B cell (primary cell): Measurements from ENCODE around the gene MT1G. TPM values are rescaled to one million over a fixed set of nuclear protein-coding genes. Genes with fewer than 3 reads are reported as not detected.

Experiments
- ATAC-seq: fragments of 200-7000 bp; cut with Tn5 transposase; one replicate; pipeline ENCODE4 v1.10.0; 2021; ENCODE audit warnings: low read depth, mild to moderate bottlenecking, moderate number of reproducible peaks, moderate library complexity
- CTCF ChIA-PET: fragments of 350-600 bp; sonication (Branson Sonifier 250); formaldehyde crosslinking; loops from one replicate; lab custom pipeline; 2021; ENCODE audit warnings: antibody characterized with exemption, inconsistent platforms; lab: Charles Lee
- POLR2A ChIA-PET: fragments of 350-600 bp; sonication (Branson Sonifier 250); formaldehyde crosslinking; loops from one replicate; lab custom pipeline; 2021; ENCODE audit warnings: antibody characterized with exemption; lab: Charles Lee
- DNase-seq: peaks from one replicate; pipeline ENCODE4 v3.0.0; 2013
- H2AFZ ChIP-seq: 2 replicates; pipeline ENCODE4 v1.6.1; 2012; ENCODE audit warnings: mild to moderate bottlenecking, low read depth, low read length; ENCODE audit not compliant: insufficient read depth, poor library complexity, severe bottlenecking
- H3K27ac ChIP-seq, 2 donors: 1 replicate in 1 of 2; 2 replicates in 1 of 2; pipeline ENCODE4 v1.5.1; 2012 to 2013; ENCODE audit warnings: low read length in 2 of 2, mild to moderate bottlenecking in 2 of 2, moderate library complexity in 1 of 2
- H3K27me3 ChIP-seq, 4 experiments: fragments of 200-600 bp in 1 of 4; sonication (generic) in 1 of 4; replicated peaks in 1 of 4; 1 replicate in 2 of 4; 2 replicates in 2 of 4; pipeline versions ENCODE4 v1.6.1 to v1.7.0; 2013 to 2016; ENCODE audit warnings: low read length in 3 of 4, mild to moderate bottlenecking in 2 of 4, mixed read lengths in 1 of 4, moderate library complexity in 1 of 4; ENCODE audit not compliant: insufficient read depth in 4 of 4, control insufficient read depth in 3 of 4; ENCODE audit errors: control extremely low read depth in 1 of 4
- H3K36me3 ChIP-seq, 2 experiments: replicated peaks in 1 of 2; 1 replicate in 1 of 2; 2 replicates in 1 of 2; pipeline versions ENCODE4 v1.6.1 to v1.7.1; 2013; ENCODE audit warnings: low read length in 1 of 2; ENCODE audit not compliant: insufficient read depth in 2 of 2, control insufficient read depth in 1 of 2; ENCODE audit errors: control extremely low read depth in 1 of 2, extremely low read depth in 1 of 2
- H3K4me1 ChIP-seq, 2 donors: fragments of 200-600 bp in 1 of 2; sonication (generic) in 1 of 2; 1 replicate in 1 of 2; 2 replicates in 1 of 2; pipeline versions ENCODE4 v1.5.1 to v1.6.1; 2013 to 2017; ENCODE audit warnings: low read length in 2 of 2; ENCODE audit not compliant: control insufficient read depth in 2 of 2, insufficient read depth in 2 of 2
- H3K4me2 ChIP-seq: replicated peaks from 2 replicates; pipeline ENCODE3; 2012; ENCODE audit warnings: mild to moderate bottlenecking, low read depth, low read length; ENCODE audit not compliant: poor library complexity, severe bottlenecking
- H3K4me3 ChIP-seq, 5 experiments: fragments of 200-600 bp in 1 of 5; sonication (generic) in 1 of 5; 1 replicate in 3 of 5; 2 replicates in 2 of 5; pipeline versions ENCODE4 v1.5.1 to v1.7.0; 2011 to 2016; ENCODE audit warnings: low read length in 4 of 5, mild to moderate bottlenecking in 4 of 5, low read depth in 2 of 5, control low read depth in 1 of 5, moderate library complexity in 1 of 5; ENCODE audit not compliant: insufficient read depth in 1 of 5; ENCODE audit errors: control extremely low read depth in 1 of 5, extremely low read depth in 1 of 5
- H3K79me2 ChIP-seq: fragments of 200-600 bp; sonication (generic); one replicate; pipeline ENCODE4 v1.6.0; 2016; ENCODE audit warnings: low read length; ENCODE audit not compliant: control insufficient read depth, insufficient read depth
- H3K9ac ChIP-seq: fragments of 200-600 bp; sonication (generic); 2 replicates; pipeline ENCODE4 v1.6.1; 2017; ENCODE audit warnings: mild to moderate bottlenecking, low read length, moderate library complexity
- H3K9me3 ChIP-seq, 3 donors: one replicate each; pipeline versions ENCODE4 v1.6.1 to v1.7.1; 2013; ENCODE audit warnings: low read length in 2 of 3; ENCODE audit not compliant: control insufficient read depth in 2 of 3, insufficient read depth in 1 of 3; ENCODE audit errors: control extremely low read depth in 1 of 3
- H4K20me1 ChIP-seq: 2 replicates; pipeline ENCODE4 v1.6.0; 2012; ENCODE audit warnings: mild to moderate bottlenecking, low read length; ENCODE audit not compliant: insufficient read depth, control insufficient read depth, poor library complexity, severe bottlenecking
- H3K27ac Mint-ChIP-seq: one replicate; pipeline ENCODE4 v1.8.0; 2021; ENCODE audit warnings: mixed read lengths
- H3K27me3 Mint-ChIP-seq: one replicate; pipeline ENCODE4 v1.8.0; 2021; ENCODE audit warnings: mixed read lengths
- H3K4me1 Mint-ChIP-seq: one replicate; pipeline ENCODE4 v1.8.0; 2021; ENCODE audit warnings: mixed read lengths
- H3K4me3 Mint-ChIP-seq: one replicate; pipeline ENCODE4 v1.8.0; 2021; ENCODE audit warnings: mixed read lengths
- H3K9me3 Mint-ChIP-seq: one replicate; pipeline ENCODE4 v1.8.0; 2022; ENCODE audit warnings: mixed read lengths; ENCODE audit not compliant: insufficient read depth
- CTCF ChIP-seq: fragments of 200-600 bp; IDR thresholded peaks from one replicate; pipeline ENCODE4 v1.8.0; 2022; ENCODE audit warnings: antibody characterized with exemption, mild to moderate bottlenecking
- EZH2 ChIP-seq: IDR thresholded peaks from 2 replicates; pipeline ENCODE4 v1.6.1; 2012; ENCODE audit warnings: borderline replicate concordance, low read depth, mild to moderate bottlenecking, moderate library complexity, low read length; ENCODE audit not compliant: insufficient read depth, poor library complexity, severe bottlenecking
- WGBS: methylation state at CpG from one replicate; pipeline ENCODE4 v1.1.5; 2013; ENCODE audit warnings: missing lambda C conversion rate; ENCODE audit not compliant: insufficient coverage; 5-methylcytosine and 5-hydroxymethylcytosine counted together
- intact Hi-C: fragments of 100-400 bp; cut with micrococcal nuclease; formaldehyde crosslinking; loops from one replicate; pipeline ENCODE4 v1.10.0; 2022
- polyA plus RNA-seq: library from polyadenylated mRNA; depleted of rRNA; stranded (reverse); fragments of >200 nt; gene quantifications from 2 replicates; pipeline ENCODE4 v1.2.3, GENCODE V29; 2012
- total RNA-seq, 2 donors: library from RNA; stranded (reverse); fragments of 120-200 nt in 1 of 2; gene quantifications; 1 replicate in 1 of 2; 2 replicates in 1 of 2; pipeline versions ENCODE4 v1.2.3 to v1.2.4, GENCODE V29; 2013 to 2022

Gene MT1G
- total and polyA plus RNA-seq, 2 donors (not counting 1 experiment from before 2014, with no cell fraction given) = not detected

DNA sequence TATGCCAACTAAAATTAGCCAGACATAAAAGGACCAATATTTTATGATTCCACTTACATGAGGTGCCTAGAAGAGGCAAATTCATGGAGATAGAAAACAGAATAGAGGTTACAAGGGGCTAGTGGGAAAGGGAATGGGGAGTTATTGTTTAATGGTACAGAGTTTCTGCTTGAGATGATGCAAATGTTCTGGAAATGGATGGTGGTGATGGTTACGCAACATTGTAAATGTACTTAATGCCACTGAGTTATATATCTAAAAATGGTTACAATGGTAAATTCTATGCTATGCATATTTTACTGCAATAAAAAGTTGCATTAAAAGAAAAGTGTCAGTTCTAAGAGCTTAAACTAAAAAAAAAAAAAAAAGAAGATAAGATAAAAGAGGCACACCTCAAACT, 32.3 kb upstream of the MT1G start:
- CTCF ChIA-PET = interaction anchor here (0.6 to 3.6 kb wide), 10 partner anchors 9 to 690 kb away, joined by 3 to 53 read pairs (median 18); partner anchors contain the start of genes MT1X and MT2A
- POLR2A ChIA-PET = no interaction called here
- Mint-ChIP-seq H3K9me3 (peaks cover 7% of the 10 kb centered on the region), H3K27me3 (peaks cover 3% of the 10 kb centered on the region), H3K4me1 (peaks cover 5% of the 10 kb centered on the region), H3K27ac (no peak overlapping the region), H3K4me3 (no peak overlapping the region)
- Histone ChIP-seq H3K4me3 (no peak overlapping the region), H4K20me1 (no peaks in the 10 kb centered on the region), H3K4me2 (no peak overlapping the region), H3K27ac (no peak overlapping the region), H3K36me3 (no peaks in the 10 kb centered on the region), H2AFZ (no peak overlapping the region), H3K9ac (no peak overlapping the region), H3K4me1 (peaks cover 0 to 4% of the 10 kb centered on the region in 2 donors), H3K27me3 (peaks cover 0 to 1% (median 0%) of the 10 kb centered on the region in 4 experiments), H3K9me3 (peaks cover 0 to 15% (median 3%) of the 10 kb centered on the region in 3 donors), H3K79me2 (no peaks in the 10 kb centered on the region)
- DNase-seq (no peak), ATAC-seq (no peak)
- intact Hi-C loops = loop anchor here (5.0 to 10.0 kb wide), 4 partner anchors 275 to 755 kb away; partner anchors contain the start of gene AMFR
- TF ChIP-seq EZH2 (no peak), CTCF (no peak)
- no CpG with 5 or more reads among the region's 1 CpG for WGBS

GRCh38 chr16:56697456-56698155, 29.7 kb upstream of the MT1G start:
- TF ChIP-seq CTCF (no peak), EZH2 (no peak)
- ATAC-seq (no peak), DNase-seq (no peak)
- H3K79me2 ChIP-seq = no peaks in the 10 kb centered on the region
- no peak overlapping the region for H3K27ac ChIP-seq
- H3K36me3 ChIP-seq = no peaks in the 10 kb centered on the region
- H3K27me3 Mint-ChIP-seq = peaks cover 5% of the 10 kb centered on the region
- CTCF ChIA-PET = interaction anchor here (0.6 to 0.7 kb wide), 2 partner anchors 24 to 30 kb away, joined by 3 read pairs; no protein-coding TSS in a partner anchor
- H4K20me1 ChIP-seq = no peaks in the 10 kb centered on the region
- no peak overlapping the region for H3K4me3 ChIP-seq
- WGBS = 91% methylated on average over 4 of the region's 5 CpGs
- peaks cover 7% of the 10 kb centered on the region for H3K9me3 Mint-ChIP-seq
- H3K27me3 ChIP-seq = peaks cover 0 to 2% (median 0%) of the 10 kb centered on the region in 4 experiments
- H3K9me3 ChIP-seq = peaks cover 0 to 18% (median 3%) of the 10 kb centered on the region in 3 donors
- POLR2A ChIA-PET = no interaction called here
- H2AFZ ChIP-seq = no peak overlapping the region
- no peak overlapping the region for H3K9ac ChIP-seq
- no peak overlapping the region for H3K4me3 Mint-ChIP-seq
- intact Hi-C loops = no loop called here
- H3K4me2 ChIP-seq = no peak overlapping the region
- H3K27ac Mint-ChIP-seq = no peak overlapping the region
- H3K4me1 ChIP-seq = peaks cover 0 to 4% of the 10 kb centered on the region in 2 donors
- H3K4me1 Mint-ChIP-seq = peaks cover 5% of the 10 kb centered on the region
